ENCODE results near the gene MICA.

MICA gene

DNA sequence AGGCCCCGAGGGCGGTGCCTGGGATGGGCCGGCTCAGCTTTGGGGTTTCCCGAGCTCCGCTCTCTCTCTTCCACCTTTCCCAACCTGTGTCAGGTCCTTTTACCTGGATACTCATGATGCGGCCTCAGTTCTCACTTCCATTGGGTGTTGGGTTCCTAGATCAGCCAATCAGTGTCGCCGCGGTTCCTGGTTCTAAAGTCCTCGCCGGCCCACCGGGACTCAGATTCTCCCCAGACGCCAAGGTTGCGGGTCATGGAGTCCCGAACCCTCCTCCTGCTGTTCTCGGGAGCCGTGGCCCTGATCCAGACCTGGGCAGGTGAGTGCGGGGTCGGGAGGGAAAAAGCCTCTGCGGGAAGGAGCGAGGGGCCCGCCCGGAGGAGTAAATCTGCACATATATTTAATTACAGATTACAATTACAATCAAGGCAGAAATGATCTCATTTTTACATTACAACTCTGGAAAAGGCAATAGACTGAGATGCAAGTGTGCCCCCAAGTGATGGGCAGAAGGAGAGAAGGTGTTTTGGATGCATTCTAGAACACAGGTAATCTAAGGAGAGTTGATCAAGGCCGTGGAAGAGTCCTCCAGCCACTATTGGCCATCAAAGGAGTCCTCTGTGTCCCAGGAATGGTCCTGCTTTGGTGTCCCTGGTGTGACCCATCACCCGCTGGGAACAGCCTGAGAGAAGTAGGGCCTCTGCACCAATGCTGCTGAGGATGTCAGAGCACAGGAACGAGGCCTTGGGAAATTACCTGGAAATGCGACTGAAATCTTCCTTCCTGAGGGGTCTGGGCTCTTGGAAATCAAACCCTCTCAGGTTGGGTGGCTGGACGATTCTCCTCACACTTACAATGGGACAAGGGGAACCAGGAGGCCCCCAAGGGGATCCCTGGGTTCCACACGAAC lies 59.8 kb downstream of the MICA start:
- peak; percentile 95 for DNase-seq

DNA sequence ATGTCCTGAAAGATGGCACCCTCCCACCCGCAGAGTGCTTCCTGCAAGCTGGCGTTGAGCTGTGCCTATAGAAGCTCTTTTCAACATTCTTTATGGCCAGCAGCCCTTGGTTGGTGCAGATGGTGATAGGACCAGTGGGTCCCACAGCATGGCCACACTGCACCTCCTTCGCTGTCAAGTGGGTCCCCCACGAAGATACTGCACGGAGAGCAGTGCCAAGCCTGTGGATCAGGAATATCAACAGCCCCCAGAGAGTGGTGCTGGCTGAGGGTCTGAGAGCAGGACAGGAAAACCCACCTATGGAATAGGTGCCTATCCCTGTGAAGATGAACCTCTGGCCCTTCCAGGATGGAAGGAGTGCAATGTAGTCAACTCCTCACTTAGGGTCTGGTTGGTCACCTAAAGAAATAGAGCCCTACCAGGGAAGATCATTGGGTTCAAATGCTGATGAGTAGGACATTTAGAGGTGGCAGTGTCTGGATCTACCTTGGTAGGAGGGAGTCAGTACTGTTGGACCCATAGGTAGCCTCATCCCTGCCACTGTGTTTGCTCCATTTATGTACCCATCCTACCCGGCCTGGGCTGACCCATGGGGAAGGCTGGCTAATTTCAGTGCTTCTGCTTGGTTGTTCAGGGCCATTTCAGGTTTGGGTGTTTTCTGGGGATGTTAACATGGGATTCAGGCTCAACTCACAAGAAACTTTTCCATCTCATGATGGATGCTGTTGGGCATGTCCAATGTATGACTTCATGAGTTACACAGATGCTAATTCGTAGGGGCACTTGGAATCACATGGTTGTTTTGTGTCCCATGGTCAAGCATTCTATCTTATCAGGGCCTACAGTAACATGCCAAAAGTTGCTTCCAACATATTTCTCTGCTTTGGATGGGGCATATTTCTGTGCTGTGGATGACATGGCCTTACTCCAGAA lies 61.1 kb downstream of the MICA start:
- no peak for DNase-seq
